Measurements from ENCODE around the gene ZNF106.
A peak's percentile ranks its signal among the peaks of the same experiment; 100 is the strongest.

The ZNF106 gene

DNA sequence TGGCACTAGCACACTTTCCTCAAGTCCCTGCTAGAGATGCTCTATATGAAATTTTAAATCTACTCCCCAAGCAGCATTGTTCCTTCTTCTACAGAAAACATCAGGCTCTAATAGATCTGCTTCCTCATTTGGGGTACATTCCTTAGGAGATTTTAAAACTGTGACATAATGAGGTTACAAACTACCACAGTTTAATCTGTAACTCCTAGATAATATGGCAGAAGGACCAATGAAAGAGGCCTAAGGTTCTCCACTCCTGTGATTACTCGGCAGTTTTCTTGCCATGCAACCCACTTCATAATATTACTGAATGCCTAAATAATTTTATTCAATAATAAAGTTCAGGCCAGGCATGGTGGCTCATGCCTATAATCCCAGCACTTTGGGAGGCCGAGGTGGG is 16.1 kb downstream of the ZNF106 start:
- DNase-seq (ENCODE audit: low read depth) = peak; percentile 11

DNA sequence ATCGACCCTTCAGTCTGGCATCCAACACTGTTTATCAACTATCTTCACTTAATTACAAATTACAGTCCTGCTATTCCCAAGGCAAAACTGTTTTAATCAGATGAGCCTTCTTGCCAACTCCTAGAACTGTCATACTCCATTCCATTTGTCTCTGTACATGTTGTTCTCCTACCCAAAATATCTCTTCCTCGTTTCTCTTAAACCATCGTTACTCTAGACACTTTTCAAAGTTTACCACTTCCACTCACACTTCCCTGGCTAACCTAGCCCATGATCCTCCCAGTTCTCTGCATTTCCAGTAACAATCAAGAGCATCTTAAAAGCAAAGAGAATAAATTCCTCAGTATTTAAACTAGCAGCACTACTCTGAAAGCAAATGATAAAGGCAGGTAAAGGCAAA is 19.9 kb downstream of the ZNF106 start:
- DNase-seq (ENCODE audit: low read depth) = no peak

DNA sequence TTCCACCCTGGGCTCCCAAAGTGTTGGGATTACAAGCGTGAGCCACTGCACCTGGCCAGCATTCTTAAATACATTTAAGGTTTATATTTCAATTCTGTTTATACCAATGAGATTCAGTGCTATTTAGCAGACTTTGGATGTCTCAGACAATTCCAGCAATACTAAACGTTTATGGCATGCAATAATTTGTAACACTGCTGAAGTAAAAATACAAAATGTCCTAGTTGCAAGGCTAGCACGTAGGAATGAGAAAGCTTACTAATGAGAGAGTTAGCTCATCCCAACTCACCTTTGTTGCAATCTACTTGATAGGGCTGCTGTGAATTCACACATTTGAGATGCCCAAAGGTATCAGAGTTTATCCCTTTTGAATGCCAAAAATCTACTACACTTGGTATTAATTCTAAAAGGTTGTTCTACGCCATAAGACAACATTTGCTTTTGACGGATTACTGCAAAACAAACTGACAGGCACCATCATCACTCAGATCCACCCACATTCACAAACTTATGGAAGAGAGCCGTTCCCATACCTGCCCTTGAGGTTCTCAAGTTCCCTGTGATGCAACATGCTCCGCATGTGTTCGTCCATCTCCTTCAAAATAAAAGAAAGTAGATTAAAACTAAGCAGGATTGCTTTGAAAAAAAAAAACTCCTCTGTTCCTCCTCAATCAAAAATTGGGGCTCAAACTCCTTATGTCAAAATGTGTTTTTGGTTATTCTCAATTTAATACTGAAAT is 25.3 kb downstream of the ZNF106 start:
- DNase-seq (ENCODE audit: low read depth) = no peak

DNA sequence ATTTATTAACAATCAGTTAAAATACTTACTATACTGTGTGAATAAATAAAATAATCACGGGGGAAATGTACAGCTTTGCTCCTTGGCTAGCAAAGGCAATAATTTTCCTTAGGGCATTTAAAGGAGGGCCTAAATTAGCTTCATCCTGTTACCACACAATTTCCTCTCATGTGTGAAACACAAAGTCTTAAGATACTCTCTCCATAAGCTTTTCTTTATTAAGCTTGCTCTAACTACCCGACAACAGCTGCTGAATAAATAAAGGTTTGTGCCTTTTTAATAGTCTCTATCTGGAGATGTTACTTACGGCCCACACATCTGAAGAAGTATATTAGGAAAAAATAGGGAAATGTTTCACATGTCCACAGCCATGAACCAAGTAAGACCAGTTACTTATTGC is 29.7 kb downstream of the ZNF106 start:
- no peak for DNase-seq (ENCODE audit: low read depth)

DNA sequence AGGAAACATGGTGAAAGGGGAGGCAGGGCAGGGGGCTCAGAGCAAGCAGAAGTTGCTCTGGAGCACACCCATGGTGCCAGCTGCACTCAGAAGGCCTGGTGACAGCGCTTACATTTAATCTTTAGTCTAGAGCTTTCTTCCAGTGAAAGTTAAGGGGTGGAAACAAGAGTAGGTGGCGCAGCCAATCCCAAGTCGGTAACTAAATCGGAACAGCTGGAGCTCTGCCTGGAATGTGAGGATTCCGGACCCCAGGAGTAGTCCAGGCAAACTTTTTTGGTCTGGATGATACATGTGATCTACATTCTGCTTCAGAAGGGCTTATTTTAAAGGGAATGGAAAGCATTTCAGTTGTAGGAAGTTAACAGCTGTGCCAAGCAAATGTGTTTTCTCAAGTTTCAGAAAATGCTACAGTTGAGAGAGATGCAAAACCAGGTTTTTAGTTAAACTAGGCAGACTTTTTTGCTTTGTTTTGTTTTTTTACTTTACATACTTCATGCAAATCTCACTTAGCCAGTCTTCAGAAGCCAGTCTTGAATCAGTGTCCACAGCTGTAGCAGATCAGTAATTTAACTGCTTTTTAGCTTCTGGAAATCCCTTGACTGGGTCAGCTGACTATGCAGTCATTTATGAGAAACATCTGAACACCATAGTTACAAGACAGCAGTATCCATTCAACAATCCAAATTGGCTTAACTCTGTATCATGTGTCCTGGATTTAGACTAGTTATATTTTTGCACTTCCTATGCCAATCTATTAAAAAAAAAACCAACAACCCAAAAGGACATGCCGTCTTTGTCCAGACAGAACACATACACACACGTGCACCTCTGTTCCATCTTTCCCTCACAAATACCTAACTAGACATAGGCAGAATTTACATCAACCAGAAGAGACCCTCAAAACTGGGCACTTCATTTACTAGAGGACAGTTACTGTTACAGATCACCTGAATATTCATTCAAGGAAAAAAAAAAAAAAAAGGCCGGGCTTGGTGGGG is 33.2 kb downstream of the ZNF106 start:
- peak; percentile 96 for DNase-seq (ENCODE audit: low read depth)

DNA sequence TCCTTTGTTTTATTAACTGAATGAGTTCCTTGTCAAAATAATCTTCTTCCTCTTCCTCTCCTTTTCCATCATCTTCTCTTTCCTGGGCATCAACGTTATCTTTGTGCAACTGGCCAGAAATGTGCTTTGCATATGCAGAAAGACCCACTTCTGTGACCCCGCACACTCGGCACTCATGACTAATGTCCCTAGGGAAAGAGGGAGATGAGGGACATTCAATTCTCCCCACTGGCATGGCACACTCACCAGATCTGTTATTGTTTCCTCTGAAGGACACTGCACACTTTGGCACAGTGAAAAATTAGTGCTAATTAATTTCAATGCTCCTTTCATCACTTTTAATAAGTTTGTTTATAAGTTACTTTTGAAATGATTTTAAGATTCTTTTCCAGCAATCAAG is 34.0 kb downstream of the ZNF106 start:
- DNase-seq (ENCODE audit: low read depth) = peak; percentile 43

DNA sequence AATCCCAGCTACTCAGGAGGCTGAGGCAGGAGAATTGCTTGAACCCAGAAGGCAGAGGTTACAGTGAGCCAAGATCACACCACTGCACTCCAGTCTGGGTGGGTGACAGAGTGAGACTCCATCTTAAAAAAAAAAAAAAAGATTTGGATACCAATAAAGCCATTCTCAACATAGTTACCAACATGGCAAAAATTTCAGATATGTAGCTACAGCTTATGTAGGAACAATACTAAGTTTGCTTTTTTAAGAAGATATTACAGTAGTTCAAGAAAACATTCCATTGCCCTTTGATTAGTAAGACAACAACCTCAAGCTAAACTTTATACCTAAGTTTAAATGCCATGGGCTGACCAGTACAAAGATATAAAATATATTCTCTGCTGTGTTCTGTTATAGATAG is 34.4 kb downstream of the ZNF106 start:
- DNase-seq (ENCODE audit: low read depth) = peak; percentile 34

DNA sequence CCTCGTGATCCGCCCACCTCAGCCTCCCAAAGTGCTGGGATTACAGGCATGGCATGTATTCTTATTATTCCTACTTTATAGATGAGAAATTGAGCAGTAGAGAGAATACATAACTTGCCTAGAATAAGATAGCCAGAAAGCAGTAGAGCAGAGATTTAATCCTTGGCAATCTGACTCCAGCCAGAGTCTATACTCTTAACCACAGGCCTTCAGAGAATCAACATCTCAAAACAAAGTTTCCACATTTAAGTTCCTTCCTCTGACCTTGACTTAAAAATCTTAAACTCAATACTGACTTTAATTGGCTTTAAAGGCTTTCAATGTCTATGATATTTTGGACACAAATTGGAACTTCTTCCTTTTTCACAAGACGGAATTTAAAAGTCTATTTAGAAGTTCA is 37.1 kb downstream of the ZNF106 start:
- no peak for DNase-seq (ENCODE audit: low read depth)

DNA sequence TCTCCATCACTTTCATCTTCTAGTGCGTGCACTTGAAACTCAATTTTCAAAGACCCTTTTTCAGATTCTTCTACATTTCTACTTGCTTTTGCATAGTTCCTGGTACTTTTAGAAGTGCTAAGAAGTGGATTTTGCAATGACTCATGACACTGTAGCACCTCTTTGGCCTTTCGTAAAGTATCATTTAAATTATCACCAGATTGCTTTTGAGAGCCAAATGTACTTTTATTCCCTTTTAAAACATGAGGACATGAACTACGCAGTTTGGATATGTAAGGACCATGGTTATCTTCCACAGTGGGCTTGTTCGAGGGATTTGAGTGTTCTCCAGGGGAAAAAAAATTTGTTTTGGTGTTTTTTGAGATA is 40.5 kb downstream of the ZNF106 start:
- no peak for DNase-seq (ENCODE audit: low read depth)

DNA sequence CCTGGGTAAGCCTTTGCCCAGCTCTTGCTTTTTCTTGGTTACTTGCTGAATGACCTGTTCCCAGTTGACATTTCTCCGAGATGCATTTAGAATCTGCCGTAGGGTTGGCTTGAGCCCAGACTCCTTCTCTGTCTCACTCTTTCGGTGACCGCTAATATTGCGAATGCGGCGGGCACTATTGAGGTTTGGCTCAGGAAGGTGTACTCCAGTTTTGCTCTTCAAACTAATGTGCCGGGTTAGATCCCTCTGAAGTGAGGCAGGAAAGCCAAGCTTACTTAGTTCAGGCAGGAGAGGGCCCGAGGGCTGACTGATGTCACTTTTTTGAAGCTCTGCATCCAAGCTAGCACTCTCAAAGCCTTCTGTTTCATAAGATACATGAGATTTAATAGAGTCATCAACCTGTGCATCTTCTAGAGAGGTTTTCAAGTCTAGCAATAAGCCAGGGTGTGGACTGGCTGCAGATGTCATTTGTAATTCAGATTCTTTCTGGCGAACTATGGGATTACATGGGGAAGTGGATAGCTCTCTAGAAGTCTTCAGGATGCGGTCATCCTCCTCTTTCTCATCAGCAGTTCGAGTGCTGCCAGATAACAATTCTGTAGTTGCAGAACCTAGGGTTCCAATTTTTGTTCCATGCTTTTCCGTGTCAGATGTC is 41.0 kb downstream of the ZNF106 start:
- no peak for DNase-seq (ENCODE audit: low read depth)

DNA sequence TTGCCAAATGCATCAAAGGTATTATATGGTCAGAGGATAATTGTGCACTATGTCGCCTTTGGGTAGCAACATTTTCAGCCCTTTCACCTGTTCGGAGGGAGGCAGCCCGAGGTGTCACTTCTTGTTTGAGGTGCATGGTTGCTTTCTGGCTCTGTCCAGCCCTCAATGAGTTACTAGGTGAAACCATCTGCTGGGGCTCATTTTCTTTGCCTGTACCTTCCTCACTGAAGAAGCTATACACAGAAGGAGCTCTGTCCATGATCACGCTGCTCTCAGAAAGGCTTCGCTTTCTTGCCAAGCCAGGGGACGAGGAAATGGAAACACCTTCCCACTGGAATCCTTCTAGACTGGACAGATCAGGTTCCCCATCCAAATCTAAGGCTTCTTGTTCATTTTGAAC is 42.7 kb downstream of the ZNF106 start:
- DNase-seq (ENCODE audit: low read depth) = no peak

DNA sequence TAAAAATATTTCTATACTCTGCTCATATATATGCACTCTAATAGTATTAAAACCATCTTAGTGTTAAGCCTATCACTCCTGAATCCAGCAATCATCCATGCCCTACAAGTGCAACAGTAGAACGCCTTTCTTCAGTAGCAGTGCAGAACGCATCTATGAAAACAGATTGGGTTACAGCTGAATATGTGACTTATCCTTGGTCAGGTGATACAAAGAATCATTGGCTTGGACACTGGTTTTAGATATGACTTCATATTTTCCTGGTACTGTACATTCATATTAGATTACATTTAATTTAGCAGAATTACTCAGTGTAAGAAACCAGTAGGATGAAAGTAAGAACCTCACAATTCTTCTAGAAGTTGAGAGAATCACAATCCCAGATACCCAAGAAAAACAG is 43.3 kb downstream of the ZNF106 start:
- no peak for DNase-seq (ENCODE audit: low read depth)

DNA sequence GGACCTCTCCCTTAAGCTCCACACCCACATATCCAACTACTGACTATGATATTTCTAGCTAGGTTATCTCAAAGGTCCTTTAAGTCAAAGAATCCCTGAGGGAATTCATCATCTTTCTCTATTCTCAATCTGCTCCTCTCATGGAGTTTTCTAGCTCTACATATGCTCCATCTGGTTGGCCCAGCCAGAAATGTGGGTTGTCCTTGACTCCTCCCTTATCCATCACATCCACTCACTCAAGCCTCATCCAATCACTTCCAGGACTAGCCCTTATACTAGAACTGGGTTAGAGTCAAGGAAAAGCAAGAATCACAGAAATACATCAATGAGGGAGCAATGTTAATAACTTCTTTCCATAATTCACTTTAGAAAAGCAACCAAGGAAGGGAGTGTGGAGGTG is 45.4 kb downstream of the ZNF106 start:
- DNase-seq (ENCODE audit: low read depth) = no peak

DNA sequence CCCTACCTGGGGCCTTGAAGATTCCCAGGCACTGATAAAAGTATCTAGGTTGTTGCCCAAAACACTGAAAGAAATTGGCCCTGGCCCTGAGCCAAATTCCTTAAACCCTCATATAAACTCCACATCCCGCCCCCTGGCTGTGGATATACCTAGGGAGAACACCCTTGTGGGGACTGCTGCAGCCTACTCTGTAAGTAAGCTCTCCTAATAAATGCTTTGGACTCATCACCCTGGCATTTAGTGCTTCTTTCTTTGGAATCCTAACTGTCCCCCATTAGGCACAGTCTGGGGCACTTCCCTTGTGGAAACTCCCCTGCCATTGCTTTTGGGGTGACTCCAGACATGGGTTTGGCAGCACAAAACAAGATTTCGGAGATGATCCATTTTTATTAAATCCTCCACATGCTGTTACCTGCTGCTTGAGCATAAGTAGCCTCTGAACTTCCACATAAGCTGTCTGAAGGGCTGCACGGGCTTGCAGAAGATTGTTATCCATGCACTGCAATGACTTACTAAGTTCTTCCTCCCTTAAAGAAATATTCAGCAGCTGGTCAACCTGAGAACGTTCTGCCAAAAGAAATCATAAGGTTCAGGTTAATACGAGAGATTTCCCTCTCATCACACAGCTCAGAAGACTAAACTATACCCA is 46.4 kb downstream of the ZNF106 start:
- DNase-seq (ENCODE audit: low read depth) = peak; percentile 75

DNA sequence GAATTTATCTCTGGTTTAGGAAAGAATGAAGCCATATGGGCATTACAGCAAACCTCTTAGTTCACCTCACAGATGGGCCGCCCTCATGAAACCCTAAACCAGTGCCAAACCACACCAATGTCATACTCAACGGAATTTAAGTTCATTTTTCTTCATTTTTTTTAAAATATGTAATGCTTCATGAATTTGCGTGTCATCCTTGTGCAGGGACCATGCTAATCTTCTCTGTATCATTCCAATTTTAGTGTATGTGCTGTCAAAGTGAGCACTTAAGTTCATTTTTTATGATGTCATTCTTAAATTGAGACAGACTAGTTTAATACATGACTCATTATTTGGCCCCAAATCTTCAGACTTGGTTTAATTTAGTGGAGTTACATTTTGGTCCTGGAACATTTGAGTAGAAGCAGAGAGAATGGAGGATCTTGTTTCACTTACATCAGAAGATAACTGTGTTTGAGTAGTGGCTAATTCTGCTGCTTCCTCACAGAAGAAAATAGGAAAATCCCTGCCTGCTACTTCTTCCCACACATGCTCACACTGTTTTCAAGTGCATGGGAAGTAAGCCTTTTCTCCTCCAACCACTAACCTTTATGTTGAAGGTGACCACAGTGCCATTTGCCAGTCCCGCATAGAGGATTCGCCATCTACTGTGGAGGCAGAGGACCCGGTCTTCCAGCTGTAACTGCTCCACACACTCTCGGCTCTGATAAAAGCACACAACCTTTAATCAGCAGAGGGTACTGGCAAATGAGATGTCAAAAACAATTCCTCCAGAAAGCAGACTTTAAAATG is 63.3 kb downstream of the ZNF106 start:
- peak; percentile 94 for DNase-seq (ENCODE audit: low read depth)

DNA sequence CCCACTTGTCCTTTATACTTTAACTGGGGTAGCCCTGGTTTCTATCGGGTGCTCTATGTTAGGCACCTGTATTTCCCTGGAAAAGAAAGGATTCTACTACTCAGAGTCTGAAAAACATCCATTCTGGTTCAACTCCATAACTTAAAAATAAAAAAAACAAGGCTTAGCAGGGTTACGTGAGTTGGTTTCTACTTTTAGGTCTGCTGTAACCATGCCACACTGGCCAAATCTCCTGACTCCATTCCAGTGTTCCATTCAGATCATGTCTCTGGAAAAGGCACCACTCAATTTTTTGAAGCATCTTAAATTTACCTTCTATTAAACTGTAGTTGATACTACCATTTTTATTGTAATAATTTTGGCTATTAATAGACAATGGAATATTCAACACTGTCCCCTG is 69.6 kb downstream of the ZNF106 start:
- DNase-seq (ENCODE audit: low read depth) = no peak

DNA sequence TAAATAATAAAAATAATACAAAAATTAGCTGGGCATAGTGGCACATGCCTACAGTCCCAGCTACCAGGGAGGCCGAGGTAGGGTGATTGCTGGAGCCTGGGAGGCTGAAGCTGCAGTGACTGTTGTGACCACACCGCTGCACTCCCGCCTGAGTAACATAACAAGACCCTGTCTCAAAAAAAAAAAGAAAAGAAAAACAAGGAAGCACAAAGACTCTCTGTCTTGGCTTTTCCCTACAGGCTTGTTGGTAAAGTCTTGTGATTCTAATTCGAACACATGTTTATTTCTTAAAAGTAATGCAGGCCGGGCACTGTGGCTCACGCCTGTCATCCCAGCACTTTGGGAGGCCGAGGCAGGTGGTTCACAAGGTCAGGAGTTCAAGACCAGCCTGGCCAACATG is 71.6 kb downstream of the ZNF106 start:
- no peak for DNase-seq (ENCODE audit: low read depth)

DNA sequence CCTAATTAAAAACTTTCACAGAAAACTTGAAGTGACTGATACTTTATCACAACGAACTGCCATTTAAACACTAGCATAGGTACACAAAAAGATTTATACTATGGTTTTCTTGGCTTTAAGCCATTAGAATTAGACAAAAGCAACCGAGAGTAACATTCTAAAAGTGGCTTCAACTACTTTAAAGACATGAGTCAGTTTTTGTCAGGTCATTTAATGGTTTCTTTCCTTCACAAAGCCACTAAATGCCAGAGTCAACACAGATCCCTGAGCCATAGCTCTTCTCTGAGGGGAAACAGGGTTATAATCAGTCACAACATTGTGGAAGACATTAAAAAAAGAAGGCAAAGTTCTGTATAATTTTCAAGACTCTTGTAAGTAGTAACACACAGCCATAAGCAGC is 77.0 kb downstream of the ZNF106 start:
- peak; percentile 57 for DNase-seq (ENCODE audit: low read depth)

DNA sequence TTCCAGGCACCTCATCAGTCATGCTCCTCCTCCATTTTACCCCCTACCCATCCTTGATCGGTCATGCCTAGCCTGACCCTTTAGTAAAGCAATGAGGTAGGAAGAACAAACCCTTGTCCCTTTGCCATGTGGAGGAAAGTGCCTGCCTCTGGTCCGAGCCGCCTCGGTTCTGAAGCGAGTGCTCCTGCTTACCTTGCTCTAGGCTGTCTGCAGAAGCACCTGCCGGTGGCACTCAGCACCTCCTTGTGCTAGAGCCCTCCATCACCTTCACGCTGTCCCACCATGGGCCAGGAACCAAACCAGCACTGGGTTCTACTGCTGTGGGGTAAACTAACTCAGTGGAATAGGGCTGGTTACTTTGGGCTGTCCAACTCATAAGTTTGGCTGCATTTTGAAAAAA is 79.1 kb downstream of the ZNF106 start:
- DNase-seq (ENCODE audit: low read depth) = no peak

DNA sequence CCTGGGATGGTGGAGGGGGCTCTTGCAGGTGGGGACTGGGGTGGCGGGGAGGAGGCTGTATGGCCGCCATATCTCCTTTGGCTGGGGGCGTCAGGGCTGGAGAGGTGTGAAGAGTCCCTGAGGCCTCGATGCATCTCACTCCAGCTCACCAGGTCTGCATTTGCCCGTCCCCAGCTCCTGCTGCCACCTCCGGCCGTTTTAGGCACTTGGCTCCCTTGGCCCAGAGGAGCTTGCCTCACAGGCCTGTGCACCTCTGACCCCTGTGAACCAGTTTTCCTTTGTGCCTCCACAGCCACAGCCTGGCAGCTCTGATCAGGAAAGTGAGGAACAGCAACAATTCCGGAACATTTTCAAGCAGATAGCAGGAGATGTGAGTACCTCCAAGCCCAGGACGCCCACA is 81.9 kb downstream of the ZNF106 start:
- DNase-seq (ENCODE audit: low read depth) = no peak

DNA sequence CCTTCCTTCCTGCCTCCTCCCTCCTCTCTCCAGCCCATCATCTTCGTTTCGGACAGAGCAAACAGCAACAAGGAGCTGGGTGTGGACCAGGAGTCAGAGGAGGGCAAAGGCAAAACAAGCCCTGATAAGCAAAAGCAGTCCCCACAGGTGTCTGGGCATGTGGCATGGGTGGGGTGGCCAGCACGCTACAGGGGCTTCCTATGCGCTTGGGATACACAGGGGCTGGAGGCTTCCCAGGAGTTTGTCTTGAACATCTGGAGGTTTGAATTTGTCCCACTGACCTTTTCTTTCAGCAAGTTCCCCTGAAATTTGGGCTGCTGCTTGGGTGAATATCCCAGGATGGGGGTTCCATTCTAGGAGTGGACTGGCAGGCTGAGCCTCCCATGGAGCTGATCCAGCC is 82.8 kb downstream of the ZNF106 start:
- DNase-seq (ENCODE audit: low read depth) = no peak

All from EH (cell line).